HG02852 (cell line): ENCODE measurements around the gene CBLL1.
A peak's percentile ranks its signal among the peaks of the same experiment; 100 is the strongest.

ENCODE experiments used
- ATAC-seq: cut with Tn5 transposase; IDR thresholded peaks from one replicate; pipeline ENCODE4 v1.9.1; 2021; ENCODE audit warnings: mild to moderate bottlenecking, moderate library complexity; ENCODE audit not compliant: unreplicated experiment

Gene CBLL1, protein sequence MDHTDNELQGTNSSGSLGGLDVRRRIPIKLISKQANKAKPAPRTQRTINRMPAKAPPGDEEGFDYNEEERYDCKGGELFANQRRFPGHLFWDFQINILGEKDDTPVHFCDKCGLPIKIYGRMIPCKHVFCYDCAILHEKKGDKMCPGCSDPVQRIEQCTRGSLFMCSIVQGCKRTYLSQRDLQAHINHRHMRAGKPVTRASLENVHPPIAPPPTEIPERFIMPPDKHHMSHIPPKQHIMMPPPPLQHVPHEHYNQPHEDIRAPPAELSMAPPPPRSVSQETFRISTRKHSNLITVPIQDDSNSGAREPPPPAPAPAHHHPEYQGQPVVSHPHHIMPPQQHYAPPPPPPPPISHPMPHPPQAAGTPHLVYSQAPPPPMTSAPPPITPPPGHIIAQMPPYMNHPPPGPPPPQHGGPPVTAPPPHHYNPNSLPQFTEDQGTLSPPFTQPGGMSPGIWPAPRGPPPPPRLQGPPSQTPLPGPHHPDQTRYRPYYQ

DNA sequence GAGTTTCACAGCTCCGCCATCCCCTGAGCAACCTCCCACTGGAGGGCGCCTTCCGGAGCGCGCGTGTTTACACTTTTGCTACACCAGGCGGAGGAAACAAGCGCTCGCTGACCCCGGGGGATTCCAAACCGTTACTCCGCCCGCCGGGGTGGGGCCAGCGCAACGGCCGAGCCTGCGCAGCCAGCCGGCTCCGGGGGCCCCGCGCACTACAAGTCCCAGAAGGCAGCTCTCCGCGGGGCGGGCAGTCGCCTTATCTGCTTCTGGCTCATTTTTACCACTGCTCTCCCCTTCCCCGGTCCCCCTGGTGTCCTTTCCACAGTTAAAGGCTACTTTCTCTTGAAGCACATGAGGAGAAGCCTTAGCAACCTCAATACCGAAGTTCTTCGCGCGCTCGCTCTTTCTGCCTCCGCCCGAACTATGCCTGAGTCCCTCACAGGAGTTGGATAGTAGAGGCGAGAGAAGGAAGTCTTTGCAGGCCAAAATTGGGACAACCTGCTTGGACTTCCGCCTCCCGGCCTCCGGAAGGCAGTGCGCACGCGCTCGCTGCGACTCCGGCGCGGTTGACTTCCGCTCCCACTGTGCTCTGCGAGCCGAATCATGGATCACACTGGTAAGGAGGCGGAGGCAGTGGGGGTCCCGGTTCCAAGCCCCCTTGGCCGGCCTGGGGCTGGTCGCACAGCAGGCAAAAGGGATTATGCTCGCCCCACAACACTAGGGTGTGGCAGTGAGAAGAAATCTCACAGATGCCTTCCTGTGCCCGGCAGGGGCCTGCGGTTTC is at the start of gene CBLL1:
Gene CBLL1, plus strand, starts transcription at position 576 of the 778 bp plus-strand sequence. Its CDS starts 22 bp downstream, at position 598.
- peak; percentile 86 for ATAC-seq

DNA sequence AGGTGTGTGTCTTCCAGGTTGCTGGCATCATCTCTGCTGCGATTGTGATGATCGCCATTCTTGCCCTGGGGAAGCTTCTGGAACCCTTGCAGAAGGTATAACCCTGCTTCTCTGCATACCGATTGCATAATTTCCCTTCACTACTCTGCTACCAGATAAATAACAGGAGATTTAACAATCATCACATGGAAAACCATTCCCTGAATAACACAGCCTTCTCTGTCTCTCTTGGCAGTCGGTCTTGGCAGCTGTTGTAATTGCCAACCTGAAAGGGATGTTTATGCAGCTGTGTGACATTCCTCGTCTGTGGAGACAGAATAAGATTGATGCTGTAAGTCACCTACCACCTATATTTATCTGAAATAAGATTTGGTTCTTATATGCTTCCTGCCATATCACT is 49.6 kb upstream of the CBLL1 start:
- no peak for ATAC-seq

DNA sequence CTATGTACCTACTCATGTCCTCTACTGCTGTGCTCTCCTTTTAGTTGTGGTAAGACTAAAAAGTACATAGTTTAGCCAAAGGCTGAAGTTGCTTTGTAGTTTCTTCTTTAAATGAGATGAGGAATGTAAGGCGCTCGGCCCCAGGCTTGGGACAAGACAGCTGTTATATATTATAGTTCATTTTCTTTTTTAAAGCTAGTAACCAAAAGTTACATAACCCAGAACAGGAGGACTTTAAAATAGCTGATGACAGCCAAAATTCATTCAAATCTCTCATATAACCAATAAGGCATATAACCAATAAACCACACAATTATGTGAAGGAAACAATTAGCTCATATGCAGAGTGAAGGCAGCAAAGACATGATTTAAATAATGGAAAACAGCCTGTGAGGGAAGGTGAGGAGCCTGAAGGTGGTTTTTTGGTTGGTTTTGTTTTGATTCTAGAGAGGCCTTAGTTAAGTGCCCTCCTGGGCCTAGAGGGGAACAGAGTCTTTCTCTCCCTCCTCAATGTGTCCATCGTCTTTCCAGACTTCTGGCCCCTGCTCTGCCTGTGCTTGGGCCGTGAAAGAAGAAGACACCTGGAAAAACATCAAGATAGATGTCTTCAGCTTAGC is 47.5 kb upstream of the CBLL1 start:
- ATAC-seq = no peak

DNA sequence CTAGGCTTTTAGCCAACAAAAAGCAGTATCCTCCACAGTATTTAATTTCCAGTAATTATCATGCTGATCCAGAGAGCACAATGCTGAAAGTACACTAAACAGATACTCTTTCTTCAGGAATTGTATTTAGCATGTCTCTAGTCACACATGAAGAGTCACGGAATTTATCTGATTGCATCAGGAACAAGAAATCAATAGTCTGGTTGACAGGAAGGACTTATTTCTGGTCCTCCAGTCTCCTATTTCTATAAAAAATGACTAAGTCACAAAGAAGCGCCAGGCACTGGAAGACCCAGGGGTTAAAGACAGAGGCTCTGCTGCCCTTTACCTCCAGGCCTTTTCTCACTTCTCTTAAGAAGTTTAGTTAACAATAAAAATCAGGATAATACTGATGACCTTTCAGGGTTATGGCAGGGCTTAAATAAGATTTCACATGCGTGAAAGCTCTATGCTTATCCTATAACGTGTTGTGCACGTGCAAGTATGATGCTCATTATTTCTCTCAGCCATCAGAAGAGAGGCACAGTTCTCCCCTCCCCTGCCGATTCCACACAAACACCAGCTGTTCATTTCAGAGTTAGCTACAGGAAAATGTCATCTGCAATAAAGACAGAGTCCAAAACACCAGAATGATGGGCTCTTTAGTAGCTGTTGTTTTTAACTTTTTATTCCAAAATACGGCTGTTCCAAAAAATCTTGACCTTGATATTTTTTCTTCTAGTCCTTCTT is 46.5 kb upstream of the CBLL1 start:
- no peak for ATAC-seq

DNA sequence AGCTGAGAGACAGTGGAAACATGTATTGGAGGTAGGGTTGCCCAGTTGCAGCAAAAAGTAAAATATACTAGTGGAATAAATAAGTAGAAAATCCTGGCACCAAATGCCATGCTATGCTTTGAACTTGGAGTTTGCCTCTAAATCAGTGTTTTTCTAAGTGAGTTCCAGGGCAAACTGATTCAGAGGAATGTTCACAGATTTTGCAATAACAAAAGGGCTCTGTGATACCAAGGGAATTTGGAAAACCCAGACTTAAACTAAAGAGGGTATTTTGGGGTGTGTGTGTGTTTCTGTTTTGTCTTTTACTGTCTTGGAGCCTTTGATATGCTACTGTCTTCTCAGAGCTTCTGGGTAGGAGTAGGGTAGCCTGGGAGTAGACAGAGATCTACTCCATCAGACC is 43.4 kb upstream of the CBLL1 start:
- no peak for ATAC-seq

DNA sequence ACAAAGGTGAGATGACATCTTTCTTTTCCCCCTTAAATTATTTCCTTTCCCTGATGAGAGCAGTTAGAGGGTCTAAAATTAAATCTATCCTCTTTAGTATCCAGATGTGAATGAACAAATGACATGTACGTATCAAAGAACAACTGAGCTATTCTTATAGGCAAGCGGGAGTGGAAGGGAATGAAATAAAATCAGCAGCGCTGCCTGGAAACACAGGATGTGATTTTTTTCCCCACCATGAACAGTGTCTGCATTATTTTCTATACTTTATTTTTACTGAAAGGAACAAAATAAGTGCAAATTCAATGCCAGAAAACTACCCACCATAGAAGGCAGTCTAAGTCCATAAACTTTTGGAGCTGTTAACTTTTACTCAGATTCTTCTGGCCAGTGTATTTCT is 42.8 kb upstream of the CBLL1 start:
- ATAC-seq = no peak

DNA sequence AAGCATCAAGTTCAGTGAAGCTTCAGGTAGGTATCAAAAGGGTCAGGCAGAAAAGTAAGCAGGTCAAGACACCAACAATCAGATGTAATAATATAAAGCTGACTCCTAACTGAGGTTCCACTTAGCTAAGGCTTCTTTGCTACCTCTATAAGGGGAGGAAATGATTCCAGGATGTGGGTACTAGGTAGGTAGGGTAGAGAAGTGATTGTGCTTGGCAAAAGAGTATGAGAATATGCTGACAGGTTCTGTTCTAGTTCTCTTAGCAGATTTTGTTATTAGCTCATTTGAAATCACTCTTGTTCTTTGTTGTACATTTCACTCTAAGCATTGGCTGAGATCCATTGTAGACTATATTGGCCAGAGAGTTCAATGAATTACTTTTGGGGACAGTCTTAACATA is 40.7 kb upstream of the CBLL1 start:
- ATAC-seq = no peak

DNA sequence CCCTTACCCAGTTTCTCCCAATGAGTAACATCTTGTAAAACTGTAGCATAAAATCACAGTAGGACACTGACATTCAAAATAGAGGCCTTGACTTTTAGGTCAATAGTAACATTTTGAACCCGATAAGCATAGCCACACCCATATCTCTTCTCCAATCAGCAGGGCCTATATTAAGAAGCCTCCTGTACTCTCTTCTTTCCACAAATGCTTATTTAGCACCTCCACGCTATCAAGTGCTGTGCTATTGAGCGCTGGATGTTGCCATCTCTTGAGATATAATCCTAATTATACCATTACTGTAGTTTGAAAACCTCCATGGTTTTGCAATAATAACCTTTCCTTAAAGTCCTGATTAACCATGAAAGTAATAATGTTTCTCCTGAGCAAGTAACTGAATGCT is 40.1 kb upstream of the CBLL1 start:
- no peak for ATAC-seq

DNA sequence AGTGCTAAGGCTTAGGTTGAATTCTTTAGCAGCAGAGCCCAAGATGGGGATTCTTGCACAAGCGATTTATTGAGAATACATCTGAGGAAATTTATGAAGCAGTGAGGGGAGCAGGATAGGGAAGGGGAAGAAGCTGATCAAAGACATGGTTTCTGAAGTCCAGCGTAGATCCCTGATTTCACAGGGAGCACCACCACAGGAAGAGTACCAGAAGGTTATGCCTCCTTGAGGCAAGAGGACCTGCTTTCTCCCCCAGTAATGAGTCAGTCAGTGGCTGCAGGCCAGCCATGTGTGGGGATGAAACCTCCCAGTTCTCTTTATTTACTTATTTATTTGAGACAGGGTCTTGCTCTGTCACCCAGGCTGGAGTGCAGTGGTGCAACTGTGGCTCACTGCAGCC is 35.0 kb upstream of the CBLL1 start:
- no peak for ATAC-seq

DNA sequence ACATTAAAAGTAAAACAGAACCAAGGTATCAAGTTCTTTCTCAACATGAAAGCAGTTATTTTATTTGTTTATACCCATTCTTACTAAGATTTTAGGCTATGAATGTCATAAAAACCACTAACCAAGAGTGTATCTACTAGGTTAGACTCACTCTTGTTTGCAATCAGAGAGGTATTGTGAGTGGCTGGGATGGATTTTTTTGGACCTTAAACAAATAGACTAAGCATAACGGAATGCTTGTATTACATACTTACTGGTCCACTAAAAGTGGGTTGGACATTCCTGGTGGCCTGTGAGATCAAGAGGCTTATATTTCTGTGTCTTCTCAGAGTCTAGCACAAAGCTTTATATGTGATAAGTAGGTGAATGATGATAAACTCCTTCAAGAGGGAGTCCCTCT is 32.6 kb upstream of the CBLL1 start:
- no peak for ATAC-seq

DNA sequence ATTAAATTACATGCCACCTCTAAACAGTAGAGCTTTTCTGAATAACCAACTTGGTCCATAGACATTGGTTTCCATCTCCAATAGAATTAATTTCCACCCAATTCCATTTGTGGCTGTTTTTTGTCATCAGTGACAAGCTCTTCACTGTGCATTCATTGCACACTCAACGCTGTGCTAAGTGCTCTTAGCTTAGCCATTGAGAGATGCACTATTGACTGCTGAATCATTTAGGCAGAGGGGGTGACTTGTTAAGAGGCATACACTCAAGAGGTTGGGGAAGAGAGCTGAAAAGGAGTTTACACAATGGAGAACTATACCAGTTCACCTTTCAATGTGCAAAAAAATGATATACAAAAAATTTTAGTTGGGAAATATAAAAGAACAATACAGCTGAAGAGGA is 31.9 kb upstream of the CBLL1 start:
- ATAC-seq = no peak

DNA sequence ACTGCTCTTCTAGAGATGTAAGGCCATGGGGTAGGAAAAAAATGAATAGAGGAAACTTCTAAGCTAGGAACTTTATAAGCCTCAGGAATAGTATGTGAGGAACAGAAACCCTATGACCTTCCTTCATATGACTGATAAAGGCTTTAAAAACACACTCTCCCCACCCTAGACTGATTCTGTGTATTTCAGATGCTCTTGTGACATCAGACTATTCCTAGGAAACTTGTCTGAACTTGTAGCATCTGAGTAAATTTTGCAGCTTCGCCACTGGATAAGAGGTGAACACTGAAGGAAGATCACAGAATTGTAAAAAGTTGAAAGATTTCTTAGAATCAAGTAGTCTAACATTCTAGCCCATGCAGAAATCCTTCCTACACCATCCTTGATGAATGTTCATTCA is 31.0 kb upstream of the CBLL1 start:
- ATAC-seq = no peak

DNA sequence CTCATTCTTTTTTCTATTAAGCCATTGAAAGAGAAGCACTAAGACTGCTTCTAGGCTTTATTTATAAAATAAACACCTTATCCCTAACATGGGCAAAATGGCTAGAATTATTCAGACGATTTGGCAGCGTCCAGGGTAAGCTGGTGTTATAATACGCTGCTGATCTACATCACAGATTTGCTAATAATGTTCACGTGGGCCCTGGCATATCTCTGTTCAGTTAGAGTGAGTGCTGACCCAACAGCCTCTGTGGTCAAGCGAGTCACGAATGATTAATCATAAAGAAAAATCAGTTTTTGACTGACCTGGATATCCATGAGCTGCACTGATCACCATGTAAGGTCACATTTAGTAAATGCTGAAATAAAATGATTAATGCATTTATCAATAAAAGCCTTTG is 28.4 kb upstream of the CBLL1 start:
- ATAC-seq = no peak

DNA sequence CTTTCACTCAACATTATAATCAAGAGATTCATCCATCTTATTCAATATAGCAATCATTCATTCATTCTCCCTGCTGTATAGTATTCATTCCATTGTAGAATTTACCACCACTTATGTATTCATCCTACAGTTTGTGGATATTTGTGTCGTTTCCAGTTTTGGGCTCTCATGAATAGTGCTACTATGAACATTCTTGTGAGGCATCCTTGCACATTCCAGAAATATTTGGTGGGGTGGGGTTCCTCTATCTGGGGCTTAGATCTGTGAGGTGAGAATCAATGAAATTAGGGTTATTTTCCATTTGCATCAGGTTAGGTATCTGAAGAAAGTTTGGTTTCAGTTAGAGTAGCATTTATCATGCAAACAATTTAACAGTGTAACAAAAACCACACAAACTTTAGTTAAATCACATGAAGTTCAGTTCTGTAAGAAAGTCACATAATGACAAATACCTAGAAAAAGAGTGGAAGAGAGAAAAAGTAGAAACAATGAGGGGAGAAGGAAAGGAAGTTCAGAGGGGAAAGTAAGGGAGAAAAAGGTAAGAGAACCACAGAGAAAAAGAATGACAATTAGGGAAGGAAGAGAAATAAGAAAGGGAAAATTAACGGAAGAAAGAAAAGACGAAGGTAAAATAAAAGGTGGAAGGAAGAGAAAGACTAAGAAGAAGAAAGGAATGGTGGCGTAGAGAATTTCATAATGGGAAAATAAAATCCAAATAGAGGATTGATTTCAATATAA is 25.3 kb upstream of the CBLL1 start:
- ATAC-seq = no peak

DNA sequence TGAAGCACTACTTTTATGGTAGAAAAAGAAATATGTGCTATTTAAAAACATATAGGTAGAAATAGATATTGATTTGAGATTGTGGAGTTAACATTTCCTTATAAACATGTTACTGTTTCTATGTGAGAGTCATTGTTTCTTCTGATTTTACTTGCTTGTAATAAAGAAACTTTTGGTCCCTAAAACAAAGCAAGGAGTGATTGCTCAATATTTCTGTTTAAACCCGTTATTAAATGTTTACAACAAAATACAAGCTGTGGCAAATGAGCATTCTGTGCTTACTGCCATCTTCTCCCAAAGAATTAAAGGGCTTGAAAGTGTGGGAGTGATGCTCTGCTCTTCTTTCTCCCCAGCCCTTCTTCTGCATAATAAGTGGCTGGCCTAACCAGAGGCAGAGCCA is 22.7 kb upstream of the CBLL1 start:
- ATAC-seq = no peak

DNA sequence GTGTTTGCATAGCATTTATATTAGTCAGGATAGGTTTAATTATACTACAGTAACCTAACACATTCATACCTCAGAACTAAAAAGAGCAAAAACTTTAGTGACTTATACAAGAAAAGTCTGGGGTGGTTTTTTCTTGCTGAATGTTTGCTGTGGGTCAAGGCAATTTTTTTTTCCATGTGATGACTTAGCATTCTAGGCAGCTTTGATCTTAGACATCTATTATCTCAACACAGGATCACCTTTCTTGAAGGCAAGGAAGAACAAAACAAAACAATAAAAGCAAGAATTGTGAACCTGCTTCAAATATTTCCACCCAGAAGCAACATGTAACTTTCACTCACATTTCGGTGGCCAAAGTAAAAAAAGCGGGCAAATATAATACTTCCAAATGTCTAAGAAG is 20.7 kb upstream of the CBLL1 start:
- ATAC-seq = no peak

DNA sequence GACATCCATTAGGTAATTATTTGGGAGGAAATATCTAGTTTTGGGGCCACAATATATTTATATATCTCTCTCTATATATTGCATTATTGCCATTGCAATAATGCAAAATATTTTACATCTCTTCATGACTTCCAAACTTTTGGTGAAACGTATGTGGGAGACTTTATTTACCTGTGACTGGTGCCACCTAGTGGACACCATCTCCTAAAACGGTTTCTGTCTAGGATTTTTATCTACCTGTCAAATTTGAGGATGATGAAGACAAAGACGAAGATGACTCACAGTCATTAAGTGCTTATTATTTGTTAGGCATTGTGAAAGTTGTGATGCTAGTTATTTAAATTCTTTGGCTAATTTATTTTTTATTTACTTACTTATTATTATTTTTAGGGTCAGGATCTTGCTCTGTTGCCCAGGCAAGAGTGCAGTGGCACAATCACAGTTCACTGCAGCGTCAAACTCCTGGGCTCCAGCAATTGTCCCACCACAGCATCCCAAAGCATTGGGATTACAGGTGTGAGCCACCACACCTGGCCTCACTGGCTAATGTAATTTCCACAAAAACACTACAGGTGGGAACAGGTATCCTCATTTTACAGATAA is 18.7 kb upstream of the CBLL1 start:
- ATAC-seq = no peak

DNA sequence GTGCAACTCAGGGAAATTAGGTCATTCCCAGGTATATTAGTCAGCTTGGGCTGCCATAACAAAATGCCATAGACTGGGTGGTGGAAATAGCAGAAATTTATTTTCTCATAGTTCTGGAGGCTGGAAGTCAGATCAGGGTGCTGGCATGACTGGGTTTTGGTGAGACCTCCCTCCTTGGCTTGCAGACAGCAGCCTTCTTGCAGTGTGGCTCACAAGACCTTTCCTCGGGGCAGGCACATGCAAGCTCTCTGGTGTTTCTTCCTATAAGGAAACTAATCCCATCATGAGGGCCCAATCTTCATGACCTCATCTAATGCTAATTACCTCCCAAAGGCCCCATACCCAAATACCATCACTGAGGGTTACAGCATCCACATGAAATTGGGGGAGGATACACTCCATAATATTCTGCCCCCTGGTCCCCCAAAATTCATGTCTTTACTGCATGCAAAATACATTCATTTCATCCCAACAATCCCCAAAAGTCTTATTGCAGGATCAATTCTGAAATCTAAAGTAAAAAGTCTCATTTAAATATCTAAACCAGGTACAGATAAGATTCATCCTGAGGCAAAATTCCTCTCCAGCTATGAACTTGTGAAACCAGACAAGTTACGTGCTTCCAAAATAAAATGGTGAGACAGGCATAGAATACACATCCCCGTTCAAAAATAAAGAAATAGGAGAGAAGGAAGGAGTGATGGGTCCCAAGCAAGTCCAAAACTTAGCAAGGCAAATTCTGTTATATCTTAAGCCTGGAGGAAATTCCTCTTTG is 17.4 kb upstream of the CBLL1 start:
- no peak for ATAC-seq

DNA sequence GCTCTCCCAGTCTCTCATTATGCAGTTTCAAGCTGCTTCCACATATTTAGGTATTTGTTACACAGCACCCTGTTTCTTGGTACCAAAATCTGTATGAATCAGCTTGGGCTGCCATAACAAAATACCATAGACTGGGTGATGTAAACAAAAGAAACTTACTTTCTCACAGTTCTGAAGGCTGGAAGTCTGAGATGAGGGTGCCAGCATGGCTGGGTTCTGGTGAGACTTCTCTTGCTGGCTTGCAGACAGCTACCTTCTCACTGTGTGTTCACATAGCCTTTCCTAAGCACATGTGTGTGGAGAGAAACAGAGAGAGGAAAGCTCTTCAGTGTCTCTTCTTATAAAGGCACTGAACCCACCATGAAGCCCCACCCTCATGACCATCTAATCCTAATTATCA is 15.7 kb upstream of the CBLL1 start:
- ATAC-seq = no peak
